ENCODE data around the gene ACIN1.

ACIN1 gene

DNA sequence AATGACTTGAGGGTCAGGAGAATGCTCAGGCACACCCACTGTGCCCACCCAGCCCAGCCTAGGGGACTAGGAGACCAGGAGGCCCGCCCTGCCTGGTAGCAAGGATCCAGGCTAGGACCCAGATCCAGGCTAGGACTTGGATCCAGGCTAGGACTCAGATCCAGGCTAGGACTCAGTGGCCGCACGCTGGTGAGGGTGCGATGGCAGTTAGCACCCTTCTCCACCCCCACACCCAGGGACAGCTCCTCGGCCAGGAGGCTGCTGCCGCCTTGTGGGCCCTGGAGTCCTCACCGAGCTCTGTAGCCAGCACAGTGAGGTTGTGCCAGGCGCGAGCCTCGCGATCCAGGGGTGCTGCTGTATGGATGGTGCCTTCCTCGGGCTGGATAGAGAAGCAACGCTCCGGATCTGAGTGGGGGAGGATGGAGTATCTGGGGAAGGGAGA is 42.7 kb downstream of the ACIN1 start:
- no peak overlapping the region for H3K4me3 ChIP-seq (ENCODE audit: low read depth, low read length)
- DNase-seq (ENCODE audit: low read depth) = no peak

GRCh38 chr14:23051141-23052057 is 43.5 kb downstream of the ACIN1 start:
- H3K4me3 ChIP-seq (ENCODE audit: low read depth, low read length) = no peak overlapping the region
- DNase-seq (ENCODE audit: low read depth) = no peak

DNA sequence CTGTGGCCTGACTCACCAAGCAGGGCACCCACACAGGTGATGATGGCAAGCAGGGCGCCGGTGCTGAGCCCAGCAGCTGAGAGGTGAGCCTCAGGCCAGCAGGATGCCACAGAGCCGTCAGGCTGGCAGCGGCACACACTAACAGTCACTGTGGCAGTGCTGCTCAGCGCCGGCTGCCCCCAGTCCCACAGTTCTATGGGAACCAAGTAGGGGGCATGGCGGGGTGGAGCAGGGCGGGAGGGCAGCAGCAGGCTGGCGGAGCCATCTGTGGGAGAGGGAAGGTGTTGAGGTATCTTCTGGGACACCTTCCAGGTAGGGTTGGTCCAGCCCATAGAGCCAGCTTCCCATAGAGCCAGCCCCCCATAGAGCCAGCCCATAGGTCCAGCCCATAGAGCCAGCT is 45.9 kb downstream of the ACIN1 start:
- H3K4me3 ChIP-seq (ENCODE audit: low read depth, low read length) = no peak overlapping the region
- no peak for DNase-seq (ENCODE audit: low read depth)

GRCh38 chr14:23047751-23048693 is 46.9 kb downstream of the ACIN1 start:
- H3K4me3 ChIP-seq (ENCODE audit: low read depth, low read length) = no peak overlapping the region
- DNase-seq (ENCODE audit: low read depth) = no peak

DNA sequence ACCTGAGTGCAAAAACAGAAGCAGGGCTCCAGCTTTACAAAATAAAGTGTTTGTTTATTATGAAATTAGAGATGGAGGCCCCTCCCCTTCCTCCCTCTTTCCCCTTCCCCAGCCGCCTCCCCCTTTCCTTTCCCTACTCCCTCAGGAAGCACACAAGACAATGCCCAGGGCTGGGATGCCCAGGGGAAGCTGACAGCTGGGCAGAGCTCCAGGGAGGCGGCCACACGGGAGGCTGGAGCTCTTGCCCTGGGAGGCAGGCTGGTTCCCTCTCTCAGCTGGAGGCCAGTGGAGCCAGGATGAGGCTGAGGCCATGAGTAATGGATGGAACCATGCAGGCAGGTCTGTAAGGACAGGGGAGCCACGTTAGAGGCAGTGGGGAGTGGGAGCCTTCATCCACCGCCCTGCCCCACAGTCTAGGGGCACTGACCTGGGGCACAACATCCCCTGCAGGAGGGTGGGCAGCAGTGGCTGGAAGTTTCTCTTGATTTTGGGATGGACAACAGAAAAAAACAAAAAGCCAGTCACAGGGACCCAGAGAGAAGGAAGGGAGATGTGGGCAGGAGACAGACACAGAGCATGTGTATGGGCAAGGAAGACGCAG is 47.8 kb downstream of the ACIN1 start:
- no peak overlapping the region for H3K4me3 ChIP-seq (ENCODE audit: low read depth, low read length)
- DNase-seq (ENCODE audit: low read depth) = no peak

- no peak for DNase-seq (ENCODE audit: low read depth)
Observed at GRCh38 chr14:23045419-23046357, 49.2 kb downstream of the ACIN1 start.

DNA sequence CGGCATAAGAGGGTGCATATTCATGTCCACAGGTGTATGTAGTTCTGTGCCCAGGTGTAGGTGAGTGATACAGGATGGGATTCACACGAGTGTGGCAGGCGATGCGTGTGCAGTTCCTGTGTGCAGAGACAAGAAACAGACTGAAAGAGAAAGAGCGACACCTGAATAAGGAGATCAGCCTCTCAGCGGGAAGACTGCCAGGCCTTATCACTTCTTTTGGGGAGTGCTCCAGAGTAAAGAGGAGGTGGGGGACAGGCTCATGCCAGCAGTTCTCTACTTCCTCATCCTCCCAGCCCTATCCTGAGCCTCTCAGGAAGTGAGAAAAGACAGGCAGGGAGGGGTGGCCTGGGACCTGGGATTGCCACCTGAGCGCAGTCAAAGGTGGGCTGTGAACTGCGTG is 50.1 kb downstream of the ACIN1 start:
- no peak overlapping the region for H3K4me3 ChIP-seq (ENCODE audit: low read depth, low read length)
- DNase-seq (ENCODE audit: low read depth) = no peak

More at GRCh38 chr14:23045419-23046357, 49.2 kb downstream of the ACIN1 start:
- H3K4me3 ChIP-seq (ENCODE audit: low read depth, low read length) = no peak overlapping the region

DNA sequence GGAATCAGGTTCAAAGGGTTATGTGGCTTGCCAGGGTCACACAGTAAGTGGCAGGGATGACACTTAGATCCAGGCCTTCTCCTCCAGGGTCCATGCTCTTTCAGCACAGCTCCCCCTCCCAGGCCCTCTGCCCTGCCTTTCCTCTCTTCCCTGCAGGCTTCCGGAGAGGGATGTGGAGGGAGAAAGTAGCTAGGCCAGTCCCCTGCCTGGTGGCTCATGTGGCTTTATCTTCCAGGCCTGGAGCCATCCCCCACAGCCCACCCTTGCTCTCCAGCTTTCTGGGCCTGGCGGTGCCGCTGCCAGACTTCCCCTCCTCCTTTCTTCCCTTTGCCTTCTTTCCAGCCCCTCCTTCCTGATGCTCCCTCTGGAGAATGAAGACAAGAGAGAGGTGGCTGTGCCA is 51.2 kb downstream of the ACIN1 start:
- DNase-seq (ENCODE audit: low read depth) = no peak
- no peak overlapping the region for H3K4me3 ChIP-seq (ENCODE audit: low read depth, low read length)

GRCh38 chr14:23043145-23043544 is 51.8 kb downstream of the ACIN1 start:
- H3K4me3 ChIP-seq (ENCODE audit: low read depth, low read length) = no peak overlapping the region
- no peak for DNase-seq (ENCODE audit: low read depth)

- no peak for DNase-seq (ENCODE audit: low read depth)
- no peak within 1 kb of the TSS for H3K4me3 ChIP-seq (ENCODE audit: low read depth, low read length)
Observed at GRCh38 chr14:23042162-23042965, 52.6 kb downstream of the ACIN1 start, which contains the start of gene PSMB11. PSMB11 (plus strand) TSS chr14:23042212; CDS start chr14:23042226, 14 bp downstream.

DNA sequence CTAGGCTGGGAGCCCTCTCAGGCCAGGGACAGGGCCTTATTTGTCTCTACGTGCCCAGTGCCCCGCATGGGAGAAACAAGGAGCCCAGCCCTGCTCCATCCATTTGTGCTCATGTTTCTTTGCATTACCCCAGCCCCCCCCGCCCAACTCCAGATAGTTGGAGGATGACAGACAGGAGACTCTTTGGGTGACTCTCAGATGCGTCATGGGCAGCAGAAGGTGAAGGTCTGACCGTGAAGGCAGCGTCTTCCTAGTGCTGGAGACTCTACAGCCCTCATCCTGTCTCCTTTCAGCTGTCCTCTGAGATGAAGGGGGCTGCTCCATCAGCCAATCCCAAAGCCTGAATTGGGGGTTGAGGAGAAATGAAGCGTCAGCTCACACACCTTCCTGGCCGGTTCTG is 53.2 kb downstream of the ACIN1 start:
- no peak for DNase-seq (ENCODE audit: low read depth)
- H3K4me3 ChIP-seq (ENCODE audit: low read depth, low read length) = no peak overlapping the region

GRCh38 chr14:23040100-23040499 is 54.8 kb downstream of the ACIN1 start:
- H3K4me3 ChIP-seq (ENCODE audit: low read depth, low read length) = no peak overlapping the region
- no peak for DNase-seq (ENCODE audit: low read depth)

GRCh38 chr14:23035303-23036144 is 59.4 kb downstream of the ACIN1 start:
- DNase-seq (ENCODE audit: low read depth) = no peak
- peak overlapping the region; percentile 92 for H3K4me3 ChIP-seq (ENCODE audit: low read depth, low read length)

DNA sequence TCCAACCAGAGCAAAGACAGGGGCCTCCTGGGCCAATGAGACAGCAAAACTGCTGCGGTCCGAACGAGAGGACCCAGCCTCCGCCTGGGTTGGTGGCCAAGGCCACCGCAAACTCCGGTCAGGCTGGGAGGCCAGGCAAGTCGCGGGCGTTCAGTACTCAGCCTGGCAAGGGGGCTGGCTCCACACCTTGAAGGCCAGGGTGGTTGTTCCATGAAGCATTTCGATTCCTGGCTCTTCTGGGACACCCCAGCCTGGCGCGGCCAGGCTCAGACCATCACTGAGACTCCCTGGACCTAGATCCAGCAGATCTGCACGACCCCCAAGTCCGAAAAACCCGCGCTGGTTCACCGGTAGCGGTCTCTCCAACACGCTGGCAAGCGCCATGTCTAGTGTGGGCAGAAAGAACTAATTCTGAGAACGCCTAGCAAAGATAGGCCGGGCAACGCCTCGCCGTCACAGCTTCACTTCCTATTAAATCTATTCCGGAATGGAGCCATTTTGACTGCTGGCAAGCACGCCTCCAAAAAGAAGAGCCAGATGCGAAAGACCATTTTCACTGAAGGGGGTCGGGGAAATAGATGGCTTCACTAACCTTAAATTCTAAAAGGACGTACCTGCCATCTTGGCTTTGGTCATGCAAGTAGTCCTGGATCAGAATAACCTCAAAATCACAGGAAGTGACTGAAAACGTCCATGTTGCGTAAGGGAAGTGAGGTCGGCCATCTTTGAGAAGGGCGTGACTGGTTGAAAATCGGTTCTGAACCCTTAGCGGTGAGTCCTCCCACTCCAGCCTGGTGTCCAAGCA is 60.2 kb downstream of the ACIN1 start, which contains the start of gene PSMB5:
Gene PSMB5, minus strand, starts transcription at position 403 of the 805 bp plus-strand sequence. Its CDS starts 19 bp downstream, at position 384.
- DNase-seq (ENCODE audit: low read depth) = peak; percentile 87
- H3K4me3 ChIP-seq (ENCODE audit: low read depth, low read length) = peak within 1 kb of the TSS; percentile 92

DNA sequence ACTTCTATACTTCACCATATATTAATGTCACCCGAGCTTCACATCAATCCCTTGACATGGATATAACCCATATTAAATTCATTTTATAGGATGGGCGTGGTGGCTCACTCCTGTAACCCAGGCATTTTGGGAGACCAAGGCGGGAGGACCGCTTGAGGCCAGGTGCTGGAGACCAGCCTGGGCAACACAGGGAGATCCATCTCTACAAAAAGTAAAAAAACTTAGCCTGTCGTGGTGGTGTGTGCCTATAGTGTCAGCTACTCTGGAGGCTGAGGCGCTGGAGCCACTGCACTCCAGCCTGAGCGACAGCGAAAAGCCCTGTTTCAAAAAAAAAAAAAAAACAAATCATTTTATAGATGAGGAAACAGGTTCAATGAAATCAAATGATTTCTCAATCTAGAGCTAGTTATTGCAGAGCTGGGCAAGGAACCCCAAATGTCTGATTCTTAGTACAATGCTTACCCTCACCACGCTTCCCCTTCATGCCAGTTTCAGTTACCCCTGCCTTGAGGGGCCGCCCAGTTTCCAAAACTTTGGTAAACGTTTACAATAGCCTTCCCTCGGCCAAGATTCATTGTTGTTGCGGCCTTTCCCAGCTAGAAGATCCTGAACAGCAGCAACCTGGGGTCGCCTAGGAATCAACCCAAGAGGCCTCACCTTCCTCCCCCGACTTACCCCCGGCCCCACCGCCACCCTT is 61.0 kb downstream of the ACIN1 start:
- no peak for DNase-seq (ENCODE audit: low read depth)
- H3K4me3 ChIP-seq (ENCODE audit: low read depth, low read length) = peak overlapping the region; percentile 92

Measured in skeletal muscle cell (primary cell).